Esophagus squamous epithelium (tissue), 5 donors: Measurements from ENCODE around the gene RANBP9. TPM values are rescaled to one million over a fixed set of nuclear protein-coding genes. Genes with fewer than 3 reads are reported as not detected.
A peak's percentile ranks its signal among the peaks of the same experiment; 100 is the strongest.

ENCODE experiments used
- DNase-seq: peaks from one replicate; lab custom pipeline; 2025; lab: John Stamatoyannopoulos, UW
- H3K27ac ChIP-seq, 4 donors: fragments of 200-600 bp; sonication (generic); one replicate each; pipeline ENCODE4 v1.5.1; 2016 to 2019; ENCODE audit warnings: mild to moderate bottlenecking in 1 of 4
- H3K27me3 ChIP-seq, 4 donors: fragments of 200-600 bp; sonication (generic); 1 replicate in 3 of 4; 2 replicates in 1 of 4; pipeline versions ENCODE4 v1.5.1 to v1.6.0; 2017 to 2021; ENCODE audit warnings: antibody characterized with exemption in 1 of 4
- H3K36me3 ChIP-seq, 3 donors: fragments of 200-600 bp; sonication (generic); one replicate each; pipeline ENCODE4 v1.5.1; 2016 to 2019
- H3K4me1 ChIP-seq, 3 donors: fragments of 200-600 bp; sonication (generic); one replicate each; pipeline ENCODE4 v1.5.1; 2017 to 2019
- H3K4me3 ChIP-seq, 4 donors: fragments of 200-600 bp; sonication (generic); 1 replicate in 3 of 4; 2 replicates in 1 of 4; pipeline ENCODE4 v1.5.1; 2016 to 2019; ENCODE audit warnings: mild to moderate bottlenecking in 2 of 4, moderate library complexity in 1 of 4
- H3K9me3 ChIP-seq, 3 donors: fragments of 200-600 bp; sonication (generic); one replicate each; pipeline ENCODE4 v1.5.1; 2016 to 2019
- POLR2A ChIP-seq, 4 donors: fragments of 450-650 bp; IDR thresholded peaks; one replicate each; pipeline ENCODE4 v1.6.1; 2017; ENCODE audit warnings: antibody characterized with exemption in 4 of 4, mild to moderate bottlenecking in 4 of 4, moderate library complexity in 3 of 4
- WGBS, 2 donors: methylation state at CpG; one replicate each; pipeline ENCODE4 v1.1.5; 2018; 5-methylcytosine and 5-hydroxymethylcytosine counted together
- intact Hi-C: fragments of 100-400 bp; cut with DNase I; formaldehyde crosslinking; loops from one replicate; pipeline ENCODE4 v1.15.0; 2022
- total RNA-seq, 4 donors: library from RNA; depleted of rRNA; stranded (reverse); fragments of >200 nt; gene quantifications; one replicate each; pipeline ENCODE4 v1.1.0, GENCODE V29; 2016
- TF ChIP-seq, protein P1 (sequence below), 6 experiments: fragments of 450-650 bp in 4 of 6; fragments of 200-600 bp in 2 of 6; sonication (generic) in 2 of 6; IDR thresholded peaks; one replicate each; pipeline ENCODE4 v1.5.1; 2016 to 2019; ENCODE audit warnings: antibody characterized with exemption in 6 of 6, mild to moderate bottlenecking in 4 of 6, moderate library complexity in 4 of 6
- donor health status: DM: yes; HTN: yes; CAD: no.

Gene RANBP9
- total RNA-seq, 4 donors from 2014 or later: 32.9 to 69.6 (median 63.3) TPM

DNA sequence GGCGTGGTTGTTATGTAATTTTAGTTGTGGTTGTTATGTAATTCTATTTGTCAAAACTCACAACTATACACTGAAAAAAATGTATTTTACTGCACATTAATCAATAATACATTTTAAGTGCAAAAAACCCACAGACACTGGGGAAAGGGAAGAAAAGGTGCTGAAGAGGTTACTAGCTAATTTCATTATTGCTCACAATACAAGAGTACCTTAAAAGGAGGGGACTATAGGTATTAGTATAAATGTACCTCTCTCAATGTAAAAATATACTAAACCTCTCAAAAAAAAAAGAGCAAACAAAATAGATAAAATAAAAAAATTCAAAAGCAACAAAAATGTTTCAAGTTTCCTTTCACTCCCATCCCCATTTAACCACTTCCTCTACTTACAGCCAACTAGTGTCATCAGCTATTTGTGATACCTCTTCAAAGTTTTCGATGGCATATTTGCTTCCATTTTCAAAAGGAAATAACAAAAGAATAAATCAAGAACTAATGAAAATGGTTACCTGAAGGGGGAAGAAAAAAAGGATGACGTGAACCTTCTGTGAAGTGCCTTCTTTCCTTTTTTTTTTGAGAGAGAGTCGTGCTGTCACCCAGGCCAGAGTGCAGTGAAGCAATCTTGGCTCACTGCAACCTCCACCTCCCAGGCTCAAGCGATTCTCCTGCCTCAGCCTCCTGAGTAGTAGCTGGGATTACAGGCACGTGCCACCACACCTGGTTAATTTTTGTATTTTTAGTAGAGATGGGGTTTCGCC is 30.2 kb downstream of the RANBP9 start:
- Histone ChIP-seq H3K4me3 (no peak overlapping the region), H3K27me3 (no peaks in the 10 kb centered on the region), H3K36me3 (peaks cover 0 to 21% (median 0%) of the 10 kb centered on the region in 3 donors), H3K27ac (peak overlapping the region in 1 of 4 donors; percentile 34), H3K4me1 (peaks cover 0 to 11% (median 0%) of the 10 kb centered on the region in 3 donors), H3K9me3 (peaks cover 0 to 8% (median 0%) of the 10 kb centered on the region in 3 donors)
- DNase-seq: no peak
- 71 to 73% methylated on average over 7 of the region's 7 CpGs for WGBS, 2 donors
- intact Hi-C loops: no loop called here
- TF ChIP-seq, protein P1, sequence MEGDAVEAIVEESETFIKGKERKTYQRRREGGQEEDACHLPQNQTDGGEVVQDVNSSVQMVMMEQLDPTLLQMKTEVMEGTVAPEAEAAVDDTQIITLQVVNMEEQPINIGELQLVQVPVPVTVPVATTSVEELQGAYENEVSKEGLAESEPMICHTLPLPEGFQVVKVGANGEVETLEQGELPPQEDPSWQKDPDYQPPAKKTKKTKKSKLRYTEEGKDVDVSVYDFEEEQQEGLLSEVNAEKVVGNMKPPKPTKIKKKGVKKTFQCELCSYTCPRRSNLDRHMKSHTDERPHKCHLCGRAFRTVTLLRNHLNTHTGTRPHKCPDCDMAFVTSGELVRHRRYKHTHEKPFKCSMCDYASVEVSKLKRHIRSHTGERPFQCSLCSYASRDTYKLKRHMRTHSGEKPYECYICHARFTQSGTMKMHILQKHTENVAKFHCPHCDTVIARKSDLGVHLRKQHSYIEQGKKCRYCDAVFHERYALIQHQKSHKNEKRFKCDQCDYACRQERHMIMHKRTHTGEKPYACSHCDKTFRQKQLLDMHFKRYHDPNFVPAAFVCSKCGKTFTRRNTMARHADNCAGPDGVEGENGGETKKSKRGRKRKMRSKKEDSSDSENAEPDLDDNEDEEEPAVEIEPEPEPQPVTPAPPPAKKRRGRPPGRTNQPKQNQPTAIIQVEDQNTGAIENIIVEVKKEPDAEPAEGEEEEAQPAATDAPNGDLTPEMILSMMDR (IDR thresholded peaks at IDR 0.05): no peak
- no peak for TF ChIP-seq POLR2A (IDR thresholded peaks at IDR 0.05)

DNA sequence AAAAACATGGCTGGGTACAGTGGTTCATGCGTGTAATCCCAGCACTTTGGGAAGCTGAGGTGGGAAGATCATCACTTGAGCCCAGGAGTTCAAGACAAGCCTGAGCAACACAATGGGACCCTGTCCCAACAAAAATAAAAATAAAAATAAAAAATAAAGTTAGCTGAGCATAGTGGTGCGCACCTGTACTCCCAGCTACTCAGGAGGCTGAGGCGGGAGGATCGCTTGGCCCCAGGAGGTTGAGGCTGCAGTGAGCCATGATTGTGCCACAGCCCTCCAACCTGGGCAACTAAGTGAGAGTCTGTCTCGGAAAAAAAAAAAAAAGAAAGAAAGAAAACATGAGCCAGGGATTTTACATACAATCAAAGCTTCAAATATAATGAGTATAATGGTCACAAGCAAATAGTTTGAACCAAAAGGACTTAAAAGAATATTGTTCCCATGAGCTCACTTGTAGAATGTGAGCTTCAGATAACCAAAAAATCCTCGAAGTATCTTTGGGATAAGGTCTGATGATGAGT is 31.1 kb downstream of the RANBP9 start:
- intact Hi-C loops: no loop called here
- no peak overlapping the region for H3K27ac ChIP-seq
- H3K4me3 ChIP-seq: no peak overlapping the region
- 91 to 93% methylated on average over 6 of the region's 6 CpGs for WGBS, 2 donors
- peaks cover 0 to 8% (median 0%) of the 10 kb centered on the region in 3 donors for H3K9me3 ChIP-seq
- peaks cover 0 to 6% (median 0%) of the 10 kb centered on the region in 3 donors for H3K4me1 ChIP-seq
- peaks cover 0 to 14% (median 0%) of the 10 kb centered on the region in 3 donors for H3K36me3 ChIP-seq
- no peaks in the 10 kb centered on the region for H3K27me3 ChIP-seq
- TF ChIP-seq, protein P1 (IDR thresholded peaks at IDR 0.05): no peak
- TF ChIP-seq POLR2A (IDR thresholded peaks at IDR 0.05): no peak
- DNase-seq: no peak

DNA sequence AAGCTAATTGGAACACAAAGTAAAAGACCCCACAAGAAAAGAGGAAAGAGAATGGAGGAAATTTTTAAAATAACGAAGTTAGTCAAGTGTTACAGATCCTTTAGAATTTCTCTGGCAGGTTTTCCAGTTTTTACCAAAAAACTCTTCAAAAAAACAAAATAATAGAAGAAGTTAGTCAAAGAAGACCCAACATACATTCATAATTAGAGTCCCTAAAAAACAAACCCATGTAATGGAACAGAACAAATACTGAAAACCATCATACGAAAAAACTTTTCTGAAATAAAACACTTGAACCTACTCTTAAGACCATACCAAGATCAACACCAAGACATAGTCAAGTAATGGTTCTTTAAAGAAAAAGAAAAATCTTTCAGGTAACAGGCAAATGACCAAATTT is 31.6 kb downstream of the RANBP9 start:
- no peak for DNase-seq
- Histone ChIP-seq H3K36me3 (peaks cover 0 to 10% (median 0%) of the 10 kb centered on the region in 3 donors), H3K4me3 (no peak overlapping the region), H3K9me3 (peaks cover 0 to 8% (median 0%) of the 10 kb centered on the region in 3 donors), H3K27me3 (no peaks in the 10 kb centered on the region), H3K4me1 (peaks cover 0 to 6% (median 0%) of the 10 kb centered on the region in 3 donors), H3K27ac (no peak overlapping the region)
- 92 to 95% methylated on average over 2 of the region's 2 CpGs for WGBS, 2 donors
- intact Hi-C loops: no loop called here
- TF ChIP-seq, protein P1 (IDR thresholded peaks at IDR 0.05): no peak
- no peak for TF ChIP-seq POLR2A (IDR thresholded peaks at IDR 0.05)

DNA sequence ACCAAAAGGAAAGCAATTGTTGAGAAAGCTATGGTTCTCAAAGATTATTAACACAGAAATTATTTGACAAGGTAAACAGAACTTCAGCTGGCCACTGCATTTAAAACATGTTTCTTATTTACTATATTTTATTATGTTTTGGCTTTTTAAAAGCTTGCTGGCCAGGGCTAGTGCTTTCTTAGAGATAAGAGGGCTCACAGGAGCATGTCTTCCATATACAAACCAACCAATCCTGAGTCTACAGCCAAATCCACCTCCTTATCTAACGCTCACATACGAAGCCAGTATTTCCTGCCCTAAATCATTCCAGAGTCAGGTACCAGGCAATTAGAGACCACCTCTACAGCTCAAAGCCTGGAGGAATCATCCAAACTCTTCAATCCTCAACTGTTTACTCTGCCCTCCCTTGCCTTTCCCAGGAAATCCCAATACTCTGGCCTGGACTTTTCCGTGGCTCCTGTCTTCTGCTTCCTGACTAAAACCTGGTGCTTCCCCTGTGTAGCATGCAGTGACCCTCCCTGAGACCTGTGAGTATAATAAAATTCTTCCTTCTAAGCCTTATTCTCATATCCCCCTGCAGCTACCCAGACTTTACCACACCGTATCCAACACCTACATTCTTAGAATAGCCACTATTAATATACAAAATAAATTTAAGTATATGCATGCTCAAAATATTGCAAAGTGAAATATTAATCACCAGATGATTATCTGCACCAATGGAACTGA is 33.2 kb downstream of the RANBP9 start:
- H3K4me3 ChIP-seq: no peak overlapping the region
- H3K36me3 ChIP-seq: peaks cover 0 to 10% (median 0%) of the 10 kb centered on the region in 3 donors
- peaks cover 0 to 8% (median 0%) of the 10 kb centered on the region in 3 donors for H3K9me3 ChIP-seq
- H3K27me3 ChIP-seq: no peaks in the 10 kb centered on the region
- intact Hi-C loops: no loop called here
- H3K27ac ChIP-seq: peak overlapping the region in 1 of 4 donors; percentile 13
- H3K4me1 ChIP-seq: peaks cover 0 to 6% (median 0%) of the 10 kb centered on the region in 3 donors
- WGBS, 2 donors: 82 to 85% methylated on average over 4 of the region's 4 CpGs
- DNase-seq: no peak
- TF ChIP-seq, protein P1 (IDR thresholded peaks at IDR 0.05): no peak
- no peak for TF ChIP-seq POLR2A (IDR thresholded peaks at IDR 0.05)
